ENCODE measurements around the gene SAMSN1.

The SAMSN1 gene

GRCh38 chr21:14484188-14485009 lies 61.7 kb downstream of the SAMSN1 start:
- no peak for DNase-seq (ENCODE audit: low read depth)

GRCh38 chr21:14483296-14483695 lies 62.8 kb downstream of the SAMSN1 start:
- no peak for DNase-seq (ENCODE audit: low read depth)

GRCh38 chr21:14482165-14482564 lies 64.0 kb downstream of the SAMSN1 start:
- DNase-seq (ENCODE audit: low read depth): no peak

- DNase-seq (ENCODE audit: low read depth): no peak
Observed at GRCh38 chr21:14480411-14481031, 65.6 kb downstream of the SAMSN1 start.

- no peak for DNase-seq (ENCODE audit: low read depth)
Observed at GRCh38 chr21:14479241-14479786, 66.8 kb downstream of the SAMSN1 start.

GRCh38 chr21:14477841-14478240 lies 68.3 kb downstream of the SAMSN1 start:
- no peak for DNase-seq (ENCODE audit: low read depth)

GRCh38 chr21:14477133-14477532 lies 69.0 kb downstream of the SAMSN1 start:
- DNase-seq (ENCODE audit: low read depth): no peak

- DNase-seq (ENCODE audit: low read depth): no peak
Observed at GRCh38 chr21:14474995-14475394, 71.1 kb downstream of the SAMSN1 start.

GRCh38 chr21:14469641-14470040 lies 76.5 kb downstream of the SAMSN1 start:
- DNase-seq (ENCODE audit: low read depth): no peak

GRCh38 chr21:14466715-14467114 lies 79.4 kb downstream of the SAMSN1 start:
- no peak for DNase-seq (ENCODE audit: low read depth)

GRCh38 chr21:14457762-14458161 lies 88.4 kb downstream of the SAMSN1 start:
- no peak for DNase-seq (ENCODE audit: low read depth)

GRCh38 chr21:14456911-14457310 lies 89.2 kb downstream of the SAMSN1 start:
- DNase-seq (ENCODE audit: low read depth): no peak

- no peak for DNase-seq (ENCODE audit: low read depth)
Observed at GRCh38 chr21:14454016-14455009, 91.8 kb downstream of the SAMSN1 start.

- DNase-seq (ENCODE audit: low read depth): no peak
Observed at GRCh38 chr21:14453339-14454015, 92.6 kb downstream of the SAMSN1 start.

GRCh38 chr21:14452727-14453241 lies 93.3 kb downstream of the SAMSN1 start:
- no peak for DNase-seq (ENCODE audit: low read depth)

- DNase-seq (ENCODE audit: low read depth): no peak
Observed at GRCh38 chr21:14452031-14452726, 93.9 kb downstream of the SAMSN1 start.

- DNase-seq (ENCODE audit: low read depth): no peak
Observed at GRCh38 chr21:14451546-14451945, 94.6 kb downstream of the SAMSN1 start.

GRCh38 chr21:14448784-14449183 lies 97.3 kb downstream of the SAMSN1 start:
- no peak for DNase-seq (ENCODE audit: low read depth)

GRCh38 chr21:14438211-14438610 lies 107.9 kb downstream of the SAMSN1 start:
- no peak for DNase-seq (ENCODE audit: low read depth)

- no peak for DNase-seq (ENCODE audit: low read depth)
Observed at GRCh38 chr21:14435423-14435822, 110.7 kb downstream of the SAMSN1 start.
